ENCODE measurements around the gene ZNF469. TPM values are rescaled to one million over a fixed set of nuclear protein-coding genes. Genes with fewer than 3 reads are reported as not detected.
A peak's percentile ranks its signal among the peaks of the same experiment; 100 is the strongest.

Gene ZNF469
- polyA plus RNA-seq, 1 donor = 1.0 TPM

DNA sequence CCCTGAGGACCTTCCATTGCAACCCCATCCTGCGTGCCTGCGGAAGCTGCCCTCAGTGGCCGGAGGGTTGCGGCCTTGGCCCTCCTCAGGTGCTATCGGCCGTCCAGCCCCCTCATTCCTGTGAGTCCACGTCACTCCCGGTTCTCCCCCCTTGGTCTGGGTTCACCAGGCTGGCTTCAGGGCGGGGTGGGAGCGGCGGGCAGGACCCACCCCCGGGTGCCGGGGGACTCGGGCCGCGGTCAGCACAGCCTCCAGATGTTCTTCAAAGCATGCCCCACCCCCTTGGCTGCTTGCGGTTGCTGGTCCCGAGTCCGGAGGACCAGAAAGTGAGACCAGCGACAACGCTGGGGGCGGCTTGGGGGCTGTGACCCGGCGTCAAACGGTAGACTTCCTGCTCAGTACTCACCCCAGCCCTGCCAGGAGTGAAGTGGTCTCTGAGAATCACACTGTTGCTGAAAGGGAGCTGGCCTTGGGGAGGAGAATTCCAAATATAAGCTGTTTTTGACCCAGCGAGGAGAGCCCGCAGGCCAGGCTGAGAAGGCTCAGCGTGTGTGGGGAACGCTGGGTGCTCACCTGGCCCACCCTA lies 4.5 kb downstream of the ZNF469 start:
- Histone ChIP-seq H3K27me3 (ENCODE audit: control insufficient read depth, insufficient read depth, low read length) (peaks cover 48% of the 10 kb centered on the region), H3K4me3 (ENCODE audit: low read length) (no peak overlapping the region), H3K9me3 (ENCODE audit: control insufficient read depth, low read depth, low read length) (no peaks in the 10 kb centered on the region), H3K4me1 (ENCODE audit: control insufficient read depth, insufficient read depth, low read length) (peaks cover 7% of the 10 kb centered on the region), H3K27ac (ENCODE audit: low read length) (no peak overlapping the region), H3K36me3 (ENCODE audit: control insufficient read depth, insufficient read depth, low read length) (no peaks in the 10 kb centered on the region)
- no CpG with 5 or more reads among the region's 29 CpGs for WGBS (ENCODE audit: insufficient coverage, low lambda C conversion rate)
- DNase-seq = no peak

DNA sequence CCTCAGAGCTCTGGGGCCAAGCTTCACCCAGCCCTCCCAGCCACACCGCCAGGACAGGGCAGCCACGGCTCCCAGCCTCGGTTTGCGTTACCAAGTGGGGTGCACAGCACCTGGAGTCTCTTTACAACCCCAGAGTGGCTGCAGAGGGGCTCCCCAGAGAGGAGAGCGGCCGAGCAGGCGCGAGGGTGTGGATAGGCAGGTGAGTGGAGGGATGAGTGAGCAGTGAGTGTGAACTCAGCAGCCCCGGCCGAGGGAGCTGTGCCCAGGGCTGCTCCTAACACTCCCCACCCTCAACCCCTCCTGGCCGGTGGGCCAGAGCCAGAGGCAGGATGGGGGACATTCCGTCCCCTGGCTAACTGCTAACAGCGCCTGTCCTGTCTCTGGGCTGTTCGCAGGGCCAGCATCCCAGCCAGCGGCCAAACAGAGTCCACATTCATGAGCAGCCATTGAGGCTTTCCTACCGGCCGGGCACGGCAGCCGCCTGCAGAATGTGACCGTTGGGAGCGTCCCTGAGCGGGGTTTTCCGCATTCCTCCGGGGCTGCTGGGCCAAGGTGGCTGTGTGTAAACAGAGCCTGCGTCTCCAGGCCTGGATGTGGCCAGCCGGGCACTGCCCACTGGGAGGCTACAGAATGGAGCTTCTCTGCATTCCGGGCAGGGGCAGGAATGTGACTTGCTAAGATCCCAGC lies 5.3 kb downstream of the ZNF469 start:
- no CpG with 5 or more reads among the region's 27 CpGs for WGBS (ENCODE audit: insufficient coverage, low lambda C conversion rate)
- peaks cover 43% of the 10 kb centered on the region for H3K27me3 ChIP-seq (ENCODE audit: control insufficient read depth, insufficient read depth, low read length)
- H3K4me3 ChIP-seq (ENCODE audit: low read length) = no peak overlapping the region
- peak; percentile 17 to 32 for DNase-seq
- no peaks in the 10 kb centered on the region for H3K9me3 ChIP-seq (ENCODE audit: control insufficient read depth, low read depth, low read length)
- H3K36me3 ChIP-seq (ENCODE audit: control insufficient read depth, insufficient read depth, low read length) = no peaks in the 10 kb centered on the region
- H3K4me1 ChIP-seq (ENCODE audit: control insufficient read depth, insufficient read depth, low read length) = peaks cover 7% of the 10 kb centered on the region
- H3K27ac ChIP-seq (ENCODE audit: low read length) = no peak overlapping the region

DNA sequence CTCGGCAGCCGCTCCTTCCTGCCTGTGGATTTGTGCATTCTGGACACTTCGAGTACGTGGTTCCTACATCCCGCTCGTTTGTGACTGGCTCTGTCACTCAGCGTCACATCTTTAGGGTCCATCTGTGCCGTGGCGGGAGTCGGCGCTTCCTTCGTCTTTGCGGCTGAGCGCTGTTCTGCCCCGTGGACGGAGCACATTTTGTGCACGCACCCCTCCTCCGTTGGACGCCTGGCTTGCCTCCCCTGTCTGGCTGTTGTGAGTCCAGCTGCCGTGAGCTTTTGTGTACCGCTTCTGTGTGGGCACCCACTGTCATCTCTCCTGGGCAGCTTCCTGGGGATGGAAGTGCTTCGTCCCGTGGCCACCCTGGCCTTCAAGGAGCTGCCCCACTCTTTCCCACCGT lies 6.4 kb downstream of the ZNF469 start:
- peaks cover 37% of the 10 kb centered on the region for H3K27me3 ChIP-seq (ENCODE audit: control insufficient read depth, insufficient read depth, low read length)
- WGBS (ENCODE audit: insufficient coverage, low lambda C conversion rate) = no CpG with 5 or more reads among the region's 24 CpGs
- H3K36me3 ChIP-seq (ENCODE audit: control insufficient read depth, insufficient read depth, low read length) = no peaks in the 10 kb centered on the region
- no peaks in the 10 kb centered on the region for H3K9me3 ChIP-seq (ENCODE audit: control insufficient read depth, low read depth, low read length)
- H3K4me3 ChIP-seq (ENCODE audit: low read length) = no peak overlapping the region
- peaks cover 4% of the 10 kb centered on the region for H3K4me1 ChIP-seq (ENCODE audit: control insufficient read depth, insufficient read depth, low read length)
- DNase-seq = no peak
- H3K27ac ChIP-seq (ENCODE audit: low read length) = no peak overlapping the region

DNA sequence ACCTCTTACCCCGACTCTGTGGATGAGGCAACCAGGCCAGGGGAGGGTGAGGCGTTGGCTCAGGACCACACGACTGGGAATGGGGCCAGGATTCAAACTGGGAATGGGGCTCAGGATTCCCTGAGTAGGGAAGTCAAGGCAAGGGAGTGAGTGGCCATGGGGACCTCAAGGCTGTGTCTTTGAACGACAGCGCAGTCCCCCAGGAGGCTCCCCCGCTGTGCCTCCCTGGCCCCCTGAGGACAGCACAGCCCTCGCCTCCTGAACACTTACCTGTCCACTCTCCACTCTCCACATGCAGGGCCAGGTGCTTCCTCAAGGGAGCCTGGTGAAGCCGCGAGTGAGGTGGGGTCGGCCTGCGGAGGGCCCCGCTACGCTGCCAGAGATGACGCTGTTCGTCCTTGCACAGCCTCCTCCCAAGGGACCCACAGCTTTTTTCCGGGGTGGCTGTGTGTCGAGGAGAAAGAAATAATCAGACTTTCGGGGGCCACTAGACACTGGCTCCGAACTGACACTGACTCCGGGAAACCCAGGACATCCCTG lies 6.9 kb downstream of the ZNF469 start:
- no CpG with 5 or more reads among the region's 20 CpGs for WGBS (ENCODE audit: insufficient coverage, low lambda C conversion rate)
- H3K4me3 ChIP-seq (ENCODE audit: low read length) = no peak overlapping the region
- H3K36me3 ChIP-seq (ENCODE audit: control insufficient read depth, insufficient read depth, low read length) = no peaks in the 10 kb centered on the region
- no peak for DNase-seq
- H3K27me3 ChIP-seq (ENCODE audit: control insufficient read depth, insufficient read depth, low read length) = peaks cover 32% of the 10 kb centered on the region
- H3K4me1 ChIP-seq (ENCODE audit: control insufficient read depth, insufficient read depth, low read length) = peaks cover 4% of the 10 kb centered on the region
- no peak overlapping the region for H3K27ac ChIP-seq (ENCODE audit: low read length)
- H3K9me3 ChIP-seq (ENCODE audit: control insufficient read depth, low read depth, low read length) = no peaks in the 10 kb centered on the region

- H3K4me1 ChIP-seq (ENCODE audit: control insufficient read depth, insufficient read depth, low read length) = peaks cover 4% of the 10 kb centered on the region
- WGBS (ENCODE audit: insufficient coverage, low lambda C conversion rate) = no CpG with 5 or more reads among the region's 9 CpGs
- H3K27ac ChIP-seq (ENCODE audit: low read length) = no peak overlapping the region
- no peaks in the 10 kb centered on the region for H3K36me3 ChIP-seq (ENCODE audit: control insufficient read depth, insufficient read depth, low read length)
- H3K27me3 ChIP-seq (ENCODE audit: control insufficient read depth, insufficient read depth, low read length) = peaks cover 26% of the 10 kb centered on the region
- no peak for DNase-seq
- no peaks in the 10 kb centered on the region for H3K9me3 ChIP-seq (ENCODE audit: control insufficient read depth, low read depth, low read length)
- H3K4me3 ChIP-seq (ENCODE audit: low read length) = no peak overlapping the region
These were observed 7.5 kb downstream of the ZNF469 start for GRCh38 chr16:88390265-88390664.

GRCh38 chr16:88390735-88391134 lies 8.0 kb downstream of the ZNF469 start:
- Histone ChIP-seq H3K27me3 (ENCODE audit: control insufficient read depth, insufficient read depth, low read length) (peaks cover 21% of the 10 kb centered on the region), H3K27ac (ENCODE audit: low read length) (no peak overlapping the region), H3K36me3 (ENCODE audit: control insufficient read depth, insufficient read depth, low read length) (no peaks in the 10 kb centered on the region), H3K9me3 (ENCODE audit: control insufficient read depth, low read depth, low read length) (no peaks in the 10 kb centered on the region), H3K4me3 (ENCODE audit: low read length) (no peak overlapping the region), H3K4me1 (ENCODE audit: control insufficient read depth, insufficient read depth, low read length) (peaks cover 4% of the 10 kb centered on the region)
- WGBS (ENCODE audit: insufficient coverage, low lambda C conversion rate) = no CpG with 5 or more reads among the region's 13 CpGs
- no peak for DNase-seq

GRCh38 chr16:88391144-88391850 lies 8.5 kb downstream of the ZNF469 start:
- Histone ChIP-seq H3K36me3 (ENCODE audit: control insufficient read depth, insufficient read depth, low read length) (no peaks in the 10 kb centered on the region), H3K9me3 (ENCODE audit: control insufficient read depth, low read depth, low read length) (no peaks in the 10 kb centered on the region), H3K4me1 (ENCODE audit: control insufficient read depth, insufficient read depth, low read length) (peaks cover 4% of the 10 kb centered on the region), H3K4me3 (ENCODE audit: low read length) (no peak overlapping the region), H3K27me3 (ENCODE audit: control insufficient read depth, insufficient read depth, low read length) (peaks cover 17% of the 10 kb centered on the region), H3K27ac (ENCODE audit: low read length) (no peak overlapping the region)
- DNase-seq = no peak
- no CpG with 5 or more reads among the region's 17 CpGs for WGBS (ENCODE audit: insufficient coverage, low lambda C conversion rate)

DNA sequence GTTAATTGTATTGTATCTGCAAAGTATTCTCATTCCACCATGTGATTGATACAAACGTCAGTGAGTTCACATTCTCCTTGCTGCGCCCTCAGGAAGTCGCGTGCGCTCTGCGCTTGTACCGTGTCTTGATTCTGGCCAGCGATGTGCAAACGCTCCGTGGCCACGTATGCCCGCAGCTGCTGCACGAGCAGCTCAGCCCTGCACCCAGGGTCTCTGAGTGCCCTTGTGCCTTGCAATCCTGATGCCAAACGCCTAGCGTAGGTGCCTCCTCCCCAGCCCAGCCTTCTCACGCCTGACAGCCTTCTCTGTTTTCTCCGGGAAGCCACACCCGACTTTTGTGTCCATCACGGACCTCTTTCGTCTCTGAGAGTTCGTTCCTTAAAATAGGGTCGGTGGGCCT lies 9.4 kb downstream of the ZNF469 start:
- Histone ChIP-seq H3K9me3 (ENCODE audit: control insufficient read depth, low read depth, low read length) (no peaks in the 10 kb centered on the region), H3K4me3 (ENCODE audit: low read length) (no peak overlapping the region), H3K27ac (ENCODE audit: low read length) (no peak overlapping the region), H3K27me3 (ENCODE audit: control insufficient read depth, insufficient read depth, low read length) (peaks cover 12% of the 10 kb centered on the region), H3K36me3 (ENCODE audit: control insufficient read depth, insufficient read depth, low read length) (no peaks in the 10 kb centered on the region), H3K4me1 (ENCODE audit: control insufficient read depth, insufficient read depth, low read length) (peaks cover 4% of the 10 kb centered on the region)
- DNase-seq = no peak
- WGBS (ENCODE audit: insufficient coverage, low lambda C conversion rate) = no CpG with 5 or more reads among the region's 22 CpGs

DNA sequence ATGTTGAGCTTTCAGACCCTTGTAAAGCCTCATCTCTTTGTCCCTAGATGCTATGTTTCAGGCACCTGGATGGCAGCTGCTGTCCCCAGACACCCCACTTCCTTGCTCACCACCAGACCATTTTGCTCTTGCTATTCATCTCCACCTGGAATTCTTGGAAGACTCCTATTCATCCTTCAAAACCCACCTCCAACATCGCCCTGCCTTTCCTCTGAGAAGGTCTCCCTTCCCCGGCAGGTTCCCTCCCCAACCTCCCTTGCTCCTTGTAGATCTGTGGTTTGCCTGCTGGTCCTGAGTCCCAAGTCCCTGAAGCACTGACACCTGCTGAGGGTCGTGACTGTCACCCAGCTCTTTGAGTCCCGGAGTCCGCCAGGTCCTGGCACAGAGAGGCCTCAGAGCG lies 9.9 kb downstream of the ZNF469 start:
- Histone ChIP-seq H3K9me3 (ENCODE audit: control insufficient read depth, low read depth, low read length) (no peaks in the 10 kb centered on the region), H3K27ac (ENCODE audit: low read length) (no peak overlapping the region), H3K36me3 (ENCODE audit: control insufficient read depth, insufficient read depth, low read length) (no peaks in the 10 kb centered on the region), H3K4me3 (ENCODE audit: low read length) (no peak overlapping the region), H3K27me3 (ENCODE audit: control insufficient read depth, insufficient read depth, low read length) (peaks cover 8% of the 10 kb centered on the region), H3K4me1 (ENCODE audit: control insufficient read depth, insufficient read depth, low read length) (peaks cover 4% of the 10 kb centered on the region)
- WGBS (ENCODE audit: insufficient coverage, low lambda C conversion rate) = no CpG with 5 or more reads among the region's 6 CpGs
- DNase-seq = no peak

GRCh38 chr16:88393034-88393433 lies 10.3 kb downstream of the ZNF469 start:
- peaks cover 4% of the 10 kb centered on the region for H3K27me3 ChIP-seq (ENCODE audit: control insufficient read depth, insufficient read depth, low read length)
- DNase-seq = no peak
- no peaks in the 10 kb centered on the region for H3K9me3 ChIP-seq (ENCODE audit: control insufficient read depth, low read depth, low read length)
- H3K4me3 ChIP-seq (ENCODE audit: low read length) = no peak overlapping the region
- no peak overlapping the region for H3K27ac ChIP-seq (ENCODE audit: low read length)
- no peaks in the 10 kb centered on the region for H3K36me3 ChIP-seq (ENCODE audit: control insufficient read depth, insufficient read depth, low read length)
- no CpG with 5 or more reads among the region's 24 CpGs for WGBS (ENCODE audit: insufficient coverage, low lambda C conversion rate)
- peaks cover 4% of the 10 kb centered on the region for H3K4me1 ChIP-seq (ENCODE audit: control insufficient read depth, insufficient read depth, low read length)

Data from large intestine (tissue), 3 donors.